HepG2 (cell line): Measurements from ENCODE around the gene PPP4R4. TPM values are rescaled to one million over a fixed set of nuclear protein-coding genes. Genes with fewer than 3 reads are reported as not detected.

Source experiments
- ATAC-seq: fragments of 200-7000 bp; cut with Tn5 transposase; 3 replicates; pipeline ENCODE4 v1.9.1; 2020; ENCODE audit warnings: mild to moderate bottlenecking, moderate library complexity
- BruUV-seq: library from RNA; stranded (reverse); fragments of 400-500 nt; replicated peaks from 2 replicates; lab custom pipeline; 2021; lab: Mats Ljungman, UMichigan
- CTCF ChIA-PET: fragments of 300-600 bp; formaldehyde crosslinking; extraction: SDS; loops from one replicate; lab custom pipeline; 2021; ENCODE audit warnings: low total read pairs, inconsistent platforms, low intra/inter-chr PET ratio; lab: Yijun Ruan, JAX
- POLR2A ChIA-PET: fragments of 350-600 bp; sonication (Branson Sonifier 250); formaldehyde crosslinking; loops from one replicate; lab custom pipeline; 2020; ENCODE audit warnings: antibody characterized with exemption, inconsistent platforms; lab: Yijun Ruan, JAX
- DNase-seq: peaks from one replicate; pipeline ENCODE4 v3.0.0-alpha.2; 2015; ENCODE audit warnings: low spot score
- FAIRE-seq: peaks from 3 replicates; lab custom pipeline; 2011; peaks lifted over from hg19 to GRCh38; lab: Jason Lieb, UNC
- H2AFZ ChIP-seq: one replicate; pipeline ENCODE4 v1.6.1; 2011; ENCODE audit warnings: low read length, inconsistent platforms
- H3K27ac ChIP-seq: fragments of 300-600 bp; 3 replicates; pipeline ENCODE4 v1.8.0; 2011; ENCODE audit warnings: mixed run types, mild to moderate bottlenecking, mixed read lengths, low read length, inconsistent platforms; ENCODE audit not compliant: insufficient read depth; ENCODE audit errors: extremely low read length
- H3K27me3 ChIP-seq, 2 experiments: fragments of 200-600 bp in 1 of 2; 2 replicates in 1 of 2; 3 replicates in 1 of 2; pipeline versions ENCODE4 v1.6.0 to v1.8.0; 2011; ENCODE audit warnings: low read length in 2 of 2, mild to moderate bottlenecking in 2 of 2, moderate library complexity in 2 of 2, inconsistent platforms in 1 of 2; ENCODE audit not compliant: insufficient read depth in 2 of 2, control insufficient read depth in 1 of 2
- H3K36me3 ChIP-seq, 2 experiments: fragments of 200-600 bp in 1 of 2; replicated peaks in 1 of 2; 2 replicates in 1 of 2; 3 replicates in 1 of 2; pipeline versions ENCODE4 v1.5.1 to v1.8.0; 2011; ENCODE audit warnings: low read length in 2 of 2, inconsistent platforms in 1 of 2; ENCODE audit not compliant: insufficient read depth in 2 of 2, control insufficient read depth in 1 of 2
- H3K4me1 ChIP-seq: 2 replicates; pipeline ENCODE4 v1.5.1; 2012; ENCODE audit warnings: low read length, inconsistent platforms; ENCODE audit not compliant: insufficient read depth
- H3K4me2 ChIP-seq: 2 replicates; pipeline ENCODE4 v1.6.0; 2011; ENCODE audit warnings: low read depth, low read length, inconsistent platforms
- H3K4me3 ChIP-seq, 3 experiments: fragments of 200-600 bp in 1 of 3; sonication (generic), shearing (Covaris generic) in 1 of 3; replicated peaks in 1 of 3; 2 replicates each; pipeline ENCODE4 v1.5.1; 2011 to 2016; ENCODE audit warnings: low read length in 3 of 3, inconsistent platforms in 2 of 3, low read depth in 2 of 3, mild to moderate bottlenecking in 2 of 3, control low read depth in 1 of 3, mixed read lengths in 1 of 3; ENCODE audit not compliant: insufficient read depth in 1 of 3
- H3K79me2 ChIP-seq: one replicate; pipeline ENCODE4 v1.6.1; 2011; ENCODE audit warnings: low read length, inconsistent platforms; ENCODE audit not compliant: insufficient read depth
- H3K9ac ChIP-seq: 2 replicates; pipeline ENCODE4 v1.6.0; 2011; ENCODE audit warnings: mild to moderate bottlenecking, low read depth, low read length, inconsistent platforms; ENCODE audit not compliant: insufficient read depth
- H3K9me3 ChIP-seq: 2 replicates; pipeline ENCODE4 v1.5.1; 2012; ENCODE audit warnings: mild to moderate bottlenecking, low read length
- H4K20me1 ChIP-seq: 2 replicates; pipeline ENCODE4 v1.6.0; 2011; ENCODE audit warnings: inconsistent platforms, mild to moderate bottlenecking, low read length, moderate library complexity; ENCODE audit not compliant: insufficient read depth
- ARNTL ChIP-seq: sonication (generic); formaldehyde crosslinking; IDR thresholded peaks from 2 replicates; pipeline ENCODE4 v1.4.0; 2020; ENCODE audit warnings: mild to moderate bottlenecking, missing genetic modification reagents
- CREB1 ChIP-seq, 2 experiments: fragments of 450-650 bp in 1 of 2; IDR thresholded peaks; 2 replicates each; pipeline ENCODE4 v1.6.1; 2016 to 2017; ENCODE audit warnings: control low read depth in 1 of 2, mild to moderate bottlenecking in 1 of 2, missing compliant biosample characterization in 1 of 2, missing genetic modification characterization in 1 of 2
- ELF3 ChIP-seq: IDR thresholded peaks from 2 replicates; pipeline ENCODE4 v1.6.1; 2016; ENCODE audit warnings: missing genetic modification reagents, missing compliant biosample characterization
- HOXA7 ChIP-seq: sonication (generic); formaldehyde crosslinking; IDR thresholded peaks from 2 replicates; pipeline ENCODE4 v1.8.1; 2022; ENCODE audit warnings: mild to moderate bottlenecking, missing genetic modification reagents, moderate library complexity
- KDM4B ChIP-seq: sonication (generic); formaldehyde crosslinking; IDR thresholded peaks from 2 replicates; pipeline ENCODE4 v1.4.0; 2020; ENCODE audit warnings: missing genetic modification reagents
- LCORL ChIP-seq, 2 experiments: fragments of 450-650 bp in 1 of 2; sonication (generic) in 1 of 2; formaldehyde crosslinking in 1 of 2; IDR thresholded peaks; 2 replicates each; pipeline versions ENCODE4 v1.5.0 to v1.6.1; 2017 to 2020; ENCODE audit warnings: antibody characterized with exemption in 1 of 2, missing genetic modification reagents in 1 of 2
- MEF2D ChIP-seq: sonication (generic); formaldehyde crosslinking; IDR thresholded peaks from 2 replicates; pipeline ENCODE4 v1.5.1; 2020; ENCODE audit warnings: mild to moderate bottlenecking, missing genetic modification reagents
- SETDB1 ChIP-seq: sonication (generic); formaldehyde crosslinking; IDR thresholded peaks from 2 replicates; pipeline ENCODE4 v1.5.1; 2020; ENCODE audit warnings: missing genetic modification reagents, mild to moderate bottlenecking, borderline replicate concordance
- THAP7 ChIP-seq: sonication (generic); formaldehyde crosslinking; IDR thresholded peaks from 2 replicates; pipeline ENCODE4 v1.8.1; 2023; ENCODE audit warnings: mild to moderate bottlenecking, missing genetic modification reagents
- ZNF367 ChIP-seq: sonication (generic); formaldehyde crosslinking; IDR thresholded peaks from 2 replicates; pipeline ENCODE4 v1.4.0; 2020; ENCODE audit warnings: missing genetic modification reagents, borderline replicate concordance
- ZNF563 ChIP-seq: sonication (generic); formaldehyde crosslinking; IDR thresholded peaks from 2 replicates; pipeline ENCODE4 v1.8.0; 2022; ENCODE audit warnings: mild to moderate bottlenecking, moderate library complexity, missing genetic modification reagents
- WGBS: methylation state at CpG from one replicate; pipeline ENCODE4 v1.1.6; 2017; ENCODE audit warnings: low lambda C conversion rate; 5-methylcytosine and 5-hydroxymethylcytosine counted together
- in situ Hi-C: cut with HindIII; loops from 2 replicates; pipeline ENCODE4 v1.10.0; 2017; ENCODE audit warnings: low pct_unique_long_range_greater_than_20kb; ENCODE audit not compliant: extremely low pct_ligation_motif_present
- intact Hi-C: fragments of 100-400 bp; cut with micrococcal nuclease; formaldehyde crosslinking; loops from one replicate; pipeline ENCODE4 v1.10.0; 2022; ENCODE audit not compliant: unreplicated experiment
- polyA plus RNA-seq, 8 experiments: library from polyadenylated mRNA; depleted of rRNA in 3 of 8; stranded (reverse) in 7 of 8; unstranded in 1 of 8; fragments of >200 nt; fragmentation: Illumina TruSeq in 4 of 8; extraction: Trizol in 4 of 8; gene quantifications; 2 replicates each; pipeline versions ENCODE4 v1.2.1 to v1.2.3, GENCODE V29; 2011 to 2016; ENCODE audit warnings: low read depth in 4 of 8, missing spikeins in 1 of 8, mixed read lengths in 1 of 8; ENCODE audit not compliant: insufficient read depth in 1 of 8
- total RNA-seq, 5 experiments: library from RNA; depleted of rRNA; stranded (reverse); fragments of >200 nt; fragmentation: Illumina TruSeq; extraction: Trizol; gene quantifications; 2 replicates each; pipeline ENCODE4 v1.2.3, GENCODE V29; 2016; ENCODE audit warnings: low read depth in 1 of 5
- TF ChIP-seq, protein P1 (sequence below), 2 experiments: fragments of 450-650 bp in 1 of 2; sonication (generic) in 1 of 2; formaldehyde crosslinking in 1 of 2; IDR thresholded peaks; 2 replicates each; pipeline versions ENCODE4 v1.6.1 to v1.8.0; 2016 to 2022; ENCODE audit warnings: antibody characterized with exemption in 1 of 2, mild to moderate bottlenecking in 1 of 2, missing genetic modification reagents in 1 of 2

PPP4R4 gene
- total and polyA plus RNA-seq, 2 of the 13 experiments (the other 11 are each of a cell fraction or from before 2014, with no cell fraction given): 9.5 to 19.8 TPM

- Histone ChIP-seq H3K9me3 (peaks cover 8% of the 10 kb centered on the region), H3K36me3 (no peaks in the 10 kb centered on the region), H3K4me3 (no peak overlapping the region), H3K27me3 (peaks cover 2 to 25% of the 10 kb centered on the region in 2 experiments; a peak in 4 of 5 replicates), H2AFZ (no peak overlapping the region), H3K27ac (no peak overlapping the region), H3K4me2 (peak overlapping the region; percentile 61; the same call in 1 of the 2 replicates), H3K79me2 (no peaks in the 10 kb centered on the region), H3K4me1 (peaks cover 27% of the 10 kb centered on the region), H3K9ac (no peak overlapping the region), H4K20me1 (no peaks in the 10 kb centered on the region)
- DNase-seq: no peak
- in situ Hi-C loops: loop anchor here (5.0 kb wide), 3 partner anchors 102 to 197 kb away; no protein-coding TSS in a partner anchor
- FAIRE-seq: no peak
- CTCF ChIA-PET: interaction anchor here (1.2 kb wide), 1 partner anchor 41 kb away, joined by 3 read pairs; no protein-coding TSS in a partner anchor
- BruUV-seq: no TSS peak
- POLR2A ChIA-PET: interaction anchor here (0.9 to 1.5 kb wide), 2 partner anchors 103 to 137 kb away, joined by 3 to 4 read pairs; no protein-coding TSS in a partner anchor
- whole genome bisulfite sequencing: 66% methylated on average over 2 of the region's 5 CpGs
- ATAC-seq: no peak
- no peak for TF ChIP-seq ARNTL (CRISPR knock-in tag)
- no peak for TF ChIP-seq HOXA7 (CRISPR knock-in tag)
- TF ChIP-seq ZNF367 (CRISPR knock-in tag): no peak
- no peak for TF ChIP-seq ZNF563 (CRISPR knock-in tag)
- TF ChIP-seq CREB1 (IDR thresholded peaks at IDR 0.05): no peak
- TF ChIP-seq CREB1 (CRISPR knock-in tag; IDR thresholded peaks at IDR 0.05): no peak
- TF ChIP-seq LCORL (IDR thresholded peaks at IDR 0.05): no peak
- no peak for TF ChIP-seq LCORL (CRISPR knock-in tag; IDR thresholded peaks at IDR 0.05)
- TF ChIP-seq ELF3 (CRISPR knock-in tag): no peak
- no peak for TF ChIP-seq MEF2D (CRISPR knock-in tag)
- no peak for TF ChIP-seq KDM4B (CRISPR knock-in tag)
- no peak for TF ChIP-seq SETDB1
- TF ChIP-seq THAP7 (CRISPR knock-in tag): no peak
- TF ChIP-seq, protein P1, sequence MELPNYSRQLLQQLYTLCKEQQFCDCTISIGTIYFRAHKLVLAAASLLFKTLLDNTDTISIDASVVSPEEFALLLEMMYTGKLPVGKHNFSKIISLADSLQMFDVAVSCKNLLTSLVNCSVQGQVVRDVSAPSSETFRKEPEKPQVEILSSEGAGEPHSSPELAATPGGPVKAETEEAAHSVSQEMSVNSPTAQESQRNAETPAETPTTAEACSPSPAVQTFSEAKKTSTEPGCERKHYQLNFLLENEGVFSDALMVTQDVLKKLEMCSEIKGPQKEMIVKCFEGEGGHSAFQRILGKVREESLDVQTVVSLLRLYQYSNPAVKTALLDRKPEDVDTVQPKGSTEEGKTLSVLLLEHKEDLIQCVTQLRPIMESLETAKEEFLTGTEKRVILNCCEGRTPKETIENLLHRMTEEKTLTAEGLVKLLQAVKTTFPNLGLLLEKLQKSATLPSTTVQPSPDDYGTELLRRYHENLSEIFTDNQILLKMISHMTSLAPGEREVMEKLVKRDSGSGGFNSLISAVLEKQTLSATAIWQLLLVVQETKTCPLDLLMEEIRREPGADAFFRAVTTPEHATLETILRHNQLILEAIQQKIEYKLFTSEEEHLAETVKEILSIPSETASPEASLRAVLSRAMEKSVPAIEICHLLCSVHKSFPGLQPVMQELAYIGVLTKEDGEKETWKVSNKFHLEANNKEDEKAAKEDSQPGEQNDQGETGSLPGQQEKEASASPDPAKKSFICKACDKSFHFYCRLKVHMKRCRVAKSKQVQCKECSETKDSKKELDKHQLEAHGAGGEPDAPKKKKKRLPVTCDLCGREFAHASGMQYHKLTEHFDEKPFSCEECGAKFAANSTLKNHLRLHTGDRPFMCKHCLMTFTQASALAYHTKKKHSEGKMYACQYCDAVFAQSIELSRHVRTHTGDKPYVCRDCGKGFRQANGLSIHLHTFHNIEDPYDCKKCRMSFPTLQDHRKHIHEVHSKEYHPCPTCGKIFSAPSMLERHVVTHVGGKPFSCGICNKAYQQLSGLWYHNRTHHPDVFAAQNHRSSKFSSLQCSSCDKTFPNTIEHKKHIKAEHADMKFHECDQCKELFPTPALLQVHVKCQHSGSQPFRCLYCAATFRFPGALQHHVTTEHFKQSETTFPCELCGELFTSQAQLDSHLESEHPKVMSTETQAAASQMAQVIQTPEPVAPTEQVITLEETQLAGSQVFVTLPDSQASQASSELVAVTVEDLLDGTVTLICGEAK (IDR thresholded peaks at IDR 0.05): no peak
- TF ChIP-seq, protein P1 (CRISPR knock-in tag; IDR thresholded peaks at IDR 0.05): no peak
- intact Hi-C loops: loop anchor here (5.0 to 10.0 kb wide), 3 partner anchors 153 to 235 kb away; partner anchors contain the start of gene SERPINA10
These were observed 34.7 kb upstream of the PPP4R4 start for GRCh38 chr14:94139421-94139820.
